Hepatocyte (in vitro differentiated cells): ENCODE results near the gene PAX6. TPM values are rescaled to one million over a fixed set of nuclear protein-coding genes. Genes with fewer than 3 reads are reported as not detected.

ENCODE experiments used
- DNase-seq: peaks from one replicate; pipeline ENCODE4 v3.0.0-alpha.2; 2016; ENCODE audit warnings: low spot score
- H2AFZ ChIP-seq: fragments of 200-600 bp; sonication (generic); 2 replicates; pipeline ENCODE4 v1.6.0; 2016; ENCODE audit warnings: antibody characterized with exemption, mild to moderate bottlenecking
- H3K27ac ChIP-seq: fragments of 200-600 bp; sonication (generic); 2 replicates; pipeline ENCODE4 v1.5.1; 2016; ENCODE audit warnings: mild to moderate bottlenecking
- H3K27me3 ChIP-seq: fragments of 200-600 bp; sonication (generic); 2 replicates; pipeline ENCODE4 v1.6.1; 2016
- H3K36me3 ChIP-seq: fragments of 200-600 bp; sonication (generic); replicated peaks from 2 replicates; pipeline ENCODE4 v1.5.1; 2016; ENCODE audit warnings: low read depth; ENCODE audit not compliant: insufficient read depth
- H3K4me1 ChIP-seq: fragments of 200-600 bp; sonication (generic); 2 replicates; pipeline ENCODE4 v1.5.1; 2016; ENCODE audit warnings: mild to moderate bottlenecking, moderate library complexity; ENCODE audit not compliant: insufficient read depth
- H3K4me2 ChIP-seq: fragments of 200-600 bp; sonication (generic); 2 replicates; pipeline ENCODE4 v1.6.0; 2016
- H3K4me3 ChIP-seq: fragments of 200-600 bp; sonication (generic); 2 replicates; pipeline ENCODE4 v1.5.1; 2016; ENCODE audit warnings: mild to moderate bottlenecking
- H3K79me2 ChIP-seq: fragments of 200-600 bp; sonication (generic); 2 replicates; pipeline ENCODE4 v1.6.0; 2017; ENCODE audit warnings: mild to moderate bottlenecking
- H3K9me2 ChIP-seq: fragments of 200-600 bp; sonication (generic); replicated peaks from 2 replicates; pipeline ENCODE4 v1.6.0; 2017; ENCODE audit warnings: mild to moderate bottlenecking; ENCODE audit not compliant: insufficient read depth
- H3K9me3 ChIP-seq: fragments of 200-600 bp; sonication (generic); 2 replicates; pipeline ENCODE4 v1.5.1; 2016; ENCODE audit warnings: low read depth, mild to moderate bottlenecking
- H4K20me1 ChIP-seq: fragments of 200-600 bp; sonication (generic); 2 replicates; pipeline ENCODE4 v1.6.0; 2016; ENCODE audit warnings: mild to moderate bottlenecking; ENCODE audit not compliant: insufficient read depth, poor library complexity, severe bottlenecking
- EZH2 ChIP-seq: fragments of 200-600 bp; sonication (generic); IDR thresholded peaks from 2 replicates; pipeline ENCODE4 v1.6.1; 2016; ENCODE audit warnings: antibody characterized with exemption, mild to moderate bottlenecking, borderline replicate concordance
- EZH2phosphoT487 ChIP-seq: fragments of 200-600 bp; sonication (generic); IDR thresholded peaks from one replicate; pipeline ENCODE4 v1.6.1; 2018; ENCODE audit warnings: antibody characterized with exemption, mild to moderate bottlenecking, low read depth, moderate library complexity; ENCODE audit not compliant: unreplicated experiment, severe bottlenecking
- WGBS: methylation state at CpG from one replicate; pipeline ENCODE4 v1.1.6; 2016; ENCODE audit warnings: low lambda C conversion rate; ENCODE audit errors: missing lambda C conversion rate; 5-methylcytosine and 5-hydroxymethylcytosine counted together
- polyA plus RNA-seq: library from polyadenylated mRNA; unstranded; fragments of >200 nt; fragmentation: Nextera tagmentation; extraction: Ambion mirVana; gene quantifications from 2 replicates; pipeline ENCODE4 v1.2.1, GENCODE V29; 2016
- total RNA-seq: library from RNA; depleted of rRNA; stranded (reverse); fragments of >200 nt; gene quantifications from 2 replicates; pipeline ENCODE4 v1.2.3, GENCODE V29; 2014
- TF ChIP-seq, protein P1 (sequence below): fragments of 200-600 bp; sonication (generic); IDR thresholded peaks from 2 replicates; pipeline ENCODE4 v1.5.1; 2016; ENCODE audit warnings: antibody characterized with exemption, mild to moderate bottlenecking; ENCODE audit not compliant: poor library complexity

Gene PAX6
- total and polyA plus RNA-seq, 2 experiments from 2014 or later: 0.21 to 0.70 TPM

- no peaks in the 10 kb centered on the region for H3K79me2 ChIP-seq
- peaks cover 23% of the 10 kb centered on the region for H3K27me3 ChIP-seq
- no peaks in the 10 kb centered on the region for H3K9me2 ChIP-seq
- H3K36me3 ChIP-seq: no peaks in the 10 kb centered on the region
- no peaks in the 10 kb centered on the region for H4K20me1 ChIP-seq
- H3K9me3 ChIP-seq: no peaks in the 10 kb centered on the region
- no peak overlapping the region for H3K27ac ChIP-seq
- no peak for DNase-seq
- WGBS: 100% methylated on average over 1 of the region's 1 CpG
- no peak overlapping the region for H3K4me3 ChIP-seq
- no peak overlapping the region for H2AFZ ChIP-seq
- H3K4me2 ChIP-seq: no peak overlapping the region
- no peaks in the 10 kb centered on the region for H3K4me1 ChIP-seq
- TF ChIP-seq EZH2 (no peak), EZH2phosphoT487 (no peak)
- TF ChIP-seq, protein P1, sequence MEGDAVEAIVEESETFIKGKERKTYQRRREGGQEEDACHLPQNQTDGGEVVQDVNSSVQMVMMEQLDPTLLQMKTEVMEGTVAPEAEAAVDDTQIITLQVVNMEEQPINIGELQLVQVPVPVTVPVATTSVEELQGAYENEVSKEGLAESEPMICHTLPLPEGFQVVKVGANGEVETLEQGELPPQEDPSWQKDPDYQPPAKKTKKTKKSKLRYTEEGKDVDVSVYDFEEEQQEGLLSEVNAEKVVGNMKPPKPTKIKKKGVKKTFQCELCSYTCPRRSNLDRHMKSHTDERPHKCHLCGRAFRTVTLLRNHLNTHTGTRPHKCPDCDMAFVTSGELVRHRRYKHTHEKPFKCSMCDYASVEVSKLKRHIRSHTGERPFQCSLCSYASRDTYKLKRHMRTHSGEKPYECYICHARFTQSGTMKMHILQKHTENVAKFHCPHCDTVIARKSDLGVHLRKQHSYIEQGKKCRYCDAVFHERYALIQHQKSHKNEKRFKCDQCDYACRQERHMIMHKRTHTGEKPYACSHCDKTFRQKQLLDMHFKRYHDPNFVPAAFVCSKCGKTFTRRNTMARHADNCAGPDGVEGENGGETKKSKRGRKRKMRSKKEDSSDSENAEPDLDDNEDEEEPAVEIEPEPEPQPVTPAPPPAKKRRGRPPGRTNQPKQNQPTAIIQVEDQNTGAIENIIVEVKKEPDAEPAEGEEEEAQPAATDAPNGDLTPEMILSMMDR: no peak
These were observed 44.3 kb upstream of the PAX6 start for GRCh38 chr11:31855466-31855865.

DNA sequence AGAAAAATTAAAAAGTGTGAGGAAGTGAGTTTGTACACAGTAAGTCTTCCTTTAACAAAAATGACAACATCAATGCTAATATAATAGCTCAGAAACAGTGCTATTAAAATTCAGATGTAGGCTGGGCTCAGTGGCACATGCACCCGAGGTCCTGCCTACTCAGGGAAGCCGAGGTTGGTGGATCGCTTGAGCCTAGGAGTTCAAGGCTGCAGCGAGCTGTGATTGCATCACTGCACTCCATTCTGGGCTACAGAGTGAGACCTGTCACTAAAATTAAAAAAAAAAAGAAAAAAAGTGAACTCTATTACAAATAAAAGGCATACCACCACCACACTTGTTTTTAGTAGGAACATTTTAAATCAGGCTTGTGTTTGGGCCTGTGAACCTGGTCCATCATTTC is 39.2 kb upstream of the PAX6 start:
- TF ChIP-seq EZH2phosphoT487: no peak
- no peak for DNase-seq
- 87% methylated on average over 4 of the region's 4 CpGs for WGBS
- no peaks in the 10 kb centered on the region for H3K79me2 ChIP-seq
- no peaks in the 10 kb centered on the region for H3K4me1 ChIP-seq
- H3K27ac ChIP-seq: no peak overlapping the region
- H3K4me3 ChIP-seq: no peak overlapping the region
- no peaks in the 10 kb centered on the region for H3K36me3 ChIP-seq
- H3K27me3 ChIP-seq: peaks cover 17% of the 10 kb centered on the region
- H2AFZ ChIP-seq: no peak overlapping the region
- H3K9me2 ChIP-seq: no peaks in the 10 kb centered on the region
- no peaks in the 10 kb centered on the region for H4K20me1 ChIP-seq
- H3K9me3 ChIP-seq: no peaks in the 10 kb centered on the region
- no peak overlapping the region for H3K4me2 ChIP-seq

- TF ChIP-seq EZH2 (no peak), EZH2phosphoT487 (no peak)
- TF ChIP-seq, protein P1: no peak
- no peak overlapping the region for H3K27ac ChIP-seq
- no peaks in the 10 kb centered on the region for H3K79me2 ChIP-seq
- H3K36me3 ChIP-seq: no peaks in the 10 kb centered on the region
- H4K20me1 ChIP-seq: no peaks in the 10 kb centered on the region
- DNase-seq: no peak
- no peaks in the 10 kb centered on the region for H3K9me3 ChIP-seq
- H3K4me1 ChIP-seq: no peaks in the 10 kb centered on the region
- WGBS: 88% methylated on average over 2 of the region's 2 CpGs
- H2AFZ ChIP-seq: no peak overlapping the region
- no peaks in the 10 kb centered on the region for H3K9me2 ChIP-seq
- no peak overlapping the region for H3K4me3 ChIP-seq
- H3K4me2 ChIP-seq: no peak overlapping the region
- peaks cover 29% of the 10 kb centered on the region for H3K27me3 ChIP-seq
These were observed 36.6 kb upstream of the PAX6 start for GRCh38 chr11:31847761-31848160.

- H3K27ac ChIP-seq: no peak overlapping the region
- H3K27me3 ChIP-seq: peaks cover 43% of the 10 kb centered on the region
- H3K79me2 ChIP-seq: no peaks in the 10 kb centered on the region
- H4K20me1 ChIP-seq: no peaks in the 10 kb centered on the region
- H3K9me2 ChIP-seq: no peaks in the 10 kb centered on the region
- DNase-seq: no peak
- WGBS: 83% methylated on average over 1 of the region's 1 CpG
- no peak overlapping the region for H3K4me2 ChIP-seq
- H3K9me3 ChIP-seq: no peaks in the 10 kb centered on the region
- no peaks in the 10 kb centered on the region for H3K36me3 ChIP-seq
- no peaks in the 10 kb centered on the region for H3K4me1 ChIP-seq
- no peak for TF ChIP-seq EZH2phosphoT487
- TF ChIP-seq EZH2: no peak
- TF ChIP-seq, protein P1: no peak
- H2AFZ ChIP-seq: no peak overlapping the region
- no peak overlapping the region for H3K4me3 ChIP-seq
These were observed 34.2 kb upstream of the PAX6 start for GRCh38 chr11:31845331-31845730.
